GM12874 (cell line): ENCODE data around the gene MFN2.

Experiments used
- CTCF ChIP-seq: IDR thresholded peaks from 2 replicates; pipeline ENCODE4 v1.5.1; 2011; ENCODE audit warnings: low read depth, mild to moderate bottlenecking, control low read depth, low read length, moderate library complexity; ENCODE audit not compliant: insufficient read depth

The MFN2 gene

DNA sequence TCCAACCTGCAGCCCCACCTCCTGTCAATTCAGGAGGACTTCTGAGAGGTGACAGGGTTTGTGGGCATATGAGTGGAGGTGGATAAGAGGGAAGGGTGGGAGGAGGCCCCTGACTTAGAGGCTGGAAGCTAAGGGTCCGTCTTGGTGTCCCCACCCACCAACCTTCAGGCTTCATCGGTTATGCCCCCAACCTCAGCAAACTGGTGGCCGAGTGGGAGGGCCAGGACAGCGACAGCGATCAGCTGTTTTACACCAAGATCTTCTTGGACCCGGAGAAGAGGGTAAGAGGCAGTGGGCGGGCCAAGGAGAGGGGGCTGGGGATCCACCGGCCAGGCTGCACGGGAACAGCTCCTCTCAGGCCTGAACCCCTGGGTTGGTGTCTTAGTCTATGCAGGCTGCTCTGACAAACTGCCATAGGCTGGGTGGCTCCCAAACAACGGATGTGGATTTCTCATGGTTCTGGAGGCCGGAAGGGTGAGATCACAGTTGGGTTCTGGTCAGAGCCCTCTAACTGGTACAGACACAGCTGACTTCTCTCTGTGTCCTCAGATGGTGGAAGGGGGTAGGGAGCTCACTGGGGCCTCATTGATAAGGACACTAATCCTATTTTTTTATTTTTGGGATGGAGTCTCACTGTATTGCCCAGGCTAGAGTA lies 27.7 kb upstream of the MFN2 start:
- no peak for TF ChIP-seq CTCF

GRCh38 chr1:11955221-11955620 lies 25.0 kb upstream of the MFN2 start:
- no peak for TF ChIP-seq CTCF

DNA sequence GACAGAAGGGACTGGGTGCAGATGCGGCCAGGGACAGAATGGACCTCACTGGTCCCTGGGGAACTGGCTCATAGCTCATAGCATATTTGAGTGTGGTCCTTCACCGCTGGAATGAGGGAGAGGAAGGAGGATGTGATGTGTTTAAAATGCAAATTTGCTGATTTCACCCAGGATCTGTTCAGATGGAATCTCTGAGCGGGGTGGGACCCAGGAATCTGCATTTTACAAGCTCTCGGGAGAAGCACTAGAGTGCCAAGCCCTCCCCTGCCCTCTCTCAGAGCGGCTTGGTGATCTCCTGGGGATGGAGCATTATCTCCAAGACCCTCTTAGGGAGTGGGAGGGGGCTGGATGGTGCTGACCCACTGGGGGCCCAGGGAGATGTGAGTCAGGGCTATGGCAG lies 22.8 kb upstream of the MFN2 start:
- no peak for TF ChIP-seq CTCF

- no peak for TF ChIP-seq CTCF
Observed at GRCh38 chr1:11957897-11958296, 22.3 kb upstream of the MFN2 start.

- TF ChIP-seq CTCF = no peak
Observed at GRCh38 chr1:11960276-11960675, 20.0 kb upstream of the MFN2 start.

DNA sequence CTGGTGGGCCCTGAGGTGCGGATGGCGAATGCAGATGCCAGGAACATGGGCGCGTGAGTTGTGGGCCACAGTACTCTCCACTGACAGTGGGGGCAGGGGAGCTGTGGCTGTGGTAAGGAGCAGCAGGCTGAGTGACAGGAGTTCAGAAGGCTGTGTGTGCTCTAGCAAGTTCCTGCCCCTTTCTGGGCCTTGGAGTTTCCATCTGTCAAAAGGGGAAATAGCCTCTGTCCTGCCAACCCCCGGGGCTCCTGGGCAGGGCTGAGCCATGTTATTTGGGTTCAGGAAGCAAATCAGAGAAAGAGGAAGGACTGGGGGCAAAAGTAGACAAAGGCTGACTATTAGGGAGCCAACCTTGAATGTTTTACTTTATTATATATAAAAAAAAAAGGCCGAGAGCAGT lies 19.5 kb upstream of the MFN2 start:
- TF ChIP-seq CTCF = no peak

DNA sequence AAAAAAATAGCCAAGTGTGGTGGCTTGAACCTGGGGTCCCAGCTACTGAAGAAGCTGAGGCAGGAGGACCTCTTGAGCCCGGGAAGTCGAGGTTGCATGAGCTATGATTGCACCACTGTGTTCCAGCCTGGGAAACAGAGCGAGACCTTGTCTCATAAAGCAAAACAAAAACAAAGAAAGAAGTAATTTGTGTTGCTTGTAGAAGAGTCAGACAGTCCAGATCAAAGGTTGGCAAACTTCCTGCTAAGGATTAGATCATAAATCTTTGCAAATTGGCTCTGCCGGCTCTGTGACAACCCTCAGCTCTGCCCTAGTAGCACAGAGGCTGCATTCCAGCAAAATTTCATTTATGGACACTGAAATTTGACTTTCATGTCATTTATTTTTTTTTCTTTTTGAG lies 19.0 kb upstream of the MFN2 start:
- TF ChIP-seq CTCF = no peak
